Stomach smooth muscle (tissue), 2 donors: ENCODE measurements around the gene MSL3B.
"Not testable (repeated sequence)": the region's sequence is repeated elsewhere in the genome, so short reads cannot be mapped to it uniquely, and the experiment has no call there.

Source experiments
- H3K27ac ChIP-seq: one replicate; pipeline ENCODE4 v1.7.0; 2013; ENCODE audit warnings: mild to moderate bottlenecking, low read length, inconsistent platforms
- H3K27me3 ChIP-seq, 2 donors: one replicate each; pipeline ENCODE4 v1.7.0; 2013; ENCODE audit warnings: low read length in 2 of 2; ENCODE audit not compliant: insufficient read depth in 2 of 2, control insufficient read depth in 1 of 2
- H3K36me3 ChIP-seq, 2 donors: one replicate each; pipeline ENCODE4 v1.7.0; 2013; ENCODE audit warnings: low read length in 2 of 2; ENCODE audit not compliant: control insufficient read depth in 2 of 2, insufficient read depth in 2 of 2
- H3K4me1 ChIP-seq: one replicate; pipeline ENCODE4 v1.7.0; 2013; ENCODE audit warnings: low read length; ENCODE audit not compliant: control insufficient read depth, insufficient read depth
- H3K4me3 ChIP-seq, 2 donors: one replicate each; pipeline ENCODE4 v1.7.0; 2013; ENCODE audit warnings: low read length in 2 of 2
- H3K9ac ChIP-seq, 2 donors: one replicate each; pipeline ENCODE4 v1.7.0; 2013; ENCODE audit warnings: low read length in 2 of 2, mild to moderate bottlenecking in 1 of 2
- H3K9me3 ChIP-seq, 2 donors: one replicate each; pipeline ENCODE4 v1.7.0; 2013; ENCODE audit warnings: low read length in 2 of 2; ENCODE audit not compliant: control insufficient read depth in 2 of 2
- donor health status: healthy.
- donor health status: Pancreatic carcinoma.

The MSL3B gene

GRCh38 chr2:233867993-233868532 is at the start of gene MSL3B:
Gene MSL3B (minus strand): TSS chr2:233868386.
- H3K4me1 ChIP-seq: no peaks in the 10 kb centered on the region
- peaks cover 0 to 7% of the 10 kb centered on the region in 2 donors for H3K9me3 ChIP-seq
- H3K9ac ChIP-seq: peak within 1 kb of the TSS; percentile 62 to 68
- no peaks in the 10 kb centered on the region for H3K36me3 ChIP-seq
- peak within 1 kb of the TSS; percentile 78 to 85 for H3K4me3 ChIP-seq
- H3K27ac ChIP-seq: no peak within 1 kb of the TSS
- H3K27me3 ChIP-seq: no peaks in the 10 kb centered on the region

DNA sequence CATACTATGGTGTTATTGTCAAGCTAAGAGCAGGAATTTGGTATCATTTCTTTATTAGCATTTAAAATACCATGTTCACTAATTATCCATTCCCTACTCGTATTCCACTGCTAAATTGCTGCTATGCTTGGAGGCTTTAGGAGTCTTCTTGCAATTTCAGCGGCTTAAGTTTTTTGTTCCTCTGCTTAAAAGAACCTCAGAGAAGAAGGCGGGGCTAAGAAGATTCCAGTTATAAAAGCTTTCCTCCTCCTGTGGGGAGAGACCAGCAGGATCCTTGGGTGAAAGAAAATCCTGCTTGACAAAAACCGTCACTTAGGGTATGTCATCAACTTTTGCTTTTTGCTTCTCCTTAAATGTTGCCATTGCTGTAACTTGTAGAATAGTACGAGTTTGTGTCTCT is 48.9 kb upstream of the MSL3B start, which contains the start of gene TRPM8:
Gene TRPM8 (plus strand): TSS at position 258 of the 400 bp plus-strand sequence. CDS start 9,165 bp downstream, outside the sequence.
- H3K27me3 ChIP-seq: peaks cover 3 to 6% of the 10 kb centered on the region in 2 donors
- no peak within 1 kb of the TSS for H3K4me3 ChIP-seq
- H3K36me3 ChIP-seq: no peaks in the 10 kb centered on the region
- no peaks in the 10 kb centered on the region for H3K9me3 ChIP-seq
- no peak within 1 kb of the TSS for H3K27ac ChIP-seq
- no peak within 1 kb of the TSS for H3K9ac ChIP-seq
- H3K4me1 ChIP-seq: no peaks in the 10 kb centered on the region

DNA sequence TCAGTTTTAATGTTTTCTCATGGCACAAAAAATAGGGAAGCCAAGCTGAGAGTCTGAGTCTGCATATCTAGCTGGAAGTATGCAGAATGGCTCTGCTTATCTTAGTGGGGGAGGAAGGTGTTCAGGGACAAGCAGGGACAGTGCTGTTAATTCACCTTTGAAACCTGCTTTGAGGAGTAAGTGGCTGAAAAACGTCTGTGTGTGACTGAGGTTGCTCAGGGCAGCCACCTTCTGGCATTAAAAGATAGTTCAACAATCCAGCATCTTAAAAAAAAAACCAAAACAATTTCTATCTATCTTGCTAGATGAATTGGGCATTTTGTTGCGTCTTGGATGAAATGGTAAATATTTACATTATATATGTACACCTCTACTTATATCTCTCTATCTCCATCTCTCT is 46.9 kb upstream of the MSL3B start:
- Histone ChIP-seq H3K9ac (no peak overlapping the region), H3K4me1 (no peaks in the 10 kb centered on the region), H3K27ac (no peak overlapping the region), H3K4me3 (no peak overlapping the region), H3K9me3 (no peaks in the 10 kb centered on the region), H3K27me3 (peaks cover 3 to 8% of the 10 kb centered on the region in 2 donors), H3K36me3 (no peaks in the 10 kb centered on the region)

- H3K4me1 ChIP-seq: no peaks in the 10 kb centered on the region
- peaks cover 3 to 8% of the 10 kb centered on the region in 2 donors for H3K27me3 ChIP-seq
- H3K27ac ChIP-seq: no peak overlapping the region
- no peak overlapping the region for H3K4me3 ChIP-seq
- H3K9ac ChIP-seq: no peak overlapping the region
- no peaks in the 10 kb centered on the region for H3K9me3 ChIP-seq
- H3K36me3 ChIP-seq: no peaks in the 10 kb centered on the region
Observed at GRCh38 chr2:233912691-233913423, 44.7 kb upstream of the MSL3B start.

DNA sequence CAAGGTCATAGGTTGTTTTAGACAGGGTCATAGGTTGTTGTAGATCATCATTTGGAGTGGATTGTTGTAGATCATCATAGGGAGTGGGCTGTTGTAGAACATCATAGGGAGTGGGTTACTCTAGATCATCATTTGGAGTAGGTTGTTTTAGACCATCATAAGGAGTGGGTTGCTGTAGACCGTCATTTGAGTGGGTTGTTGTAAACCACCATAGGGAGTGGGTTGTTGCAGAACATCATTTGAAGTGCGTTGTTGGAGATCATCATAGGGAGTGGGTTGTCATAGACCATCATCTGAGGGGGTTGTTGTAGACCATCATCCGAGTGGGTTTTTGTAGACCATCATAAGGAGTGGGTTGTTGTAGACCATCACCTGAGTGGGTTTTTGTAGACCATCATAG is 39.4 kb upstream of the MSL3B start:
- H3K27me3 ChIP-seq: peaks cover 2 to 3% of the 10 kb centered on the region in 2 donors

DNA sequence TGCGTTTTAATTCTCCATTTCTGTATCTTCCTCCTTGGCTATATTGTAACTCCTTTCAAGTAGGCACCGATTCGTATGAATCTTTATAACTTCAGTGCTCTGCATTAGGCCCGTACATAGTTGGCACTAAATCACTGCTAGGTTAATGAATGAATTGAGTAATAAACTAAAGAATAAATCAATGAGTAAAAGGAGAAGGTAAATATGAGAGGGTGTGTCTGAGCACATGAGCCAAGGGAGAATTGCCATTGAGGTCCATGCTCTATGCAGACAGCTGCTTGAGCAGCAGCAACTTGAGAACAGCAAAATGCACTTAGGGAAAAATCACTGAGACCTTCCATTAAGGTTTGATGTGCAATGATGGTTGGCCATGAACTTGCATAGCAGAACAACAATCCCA is 37.8 kb upstream of the MSL3B start:
- H3K4me3 ChIP-seq: no peak overlapping the region
- no peaks in the 10 kb centered on the region for H3K4me1 ChIP-seq
- H3K36me3 ChIP-seq: no peaks in the 10 kb centered on the region
- H3K9ac ChIP-seq: no peak overlapping the region
- H3K9me3 ChIP-seq: peaks cover 0 to 3% of the 10 kb centered on the region in 2 donors
- peaks cover 0 to under 1% of the 10 kb centered on the region in 2 donors for H3K27me3 ChIP-seq
- H3K27ac ChIP-seq: no peak overlapping the region

More for the DNA sequence above, 39.4 kb upstream of the MSL3B start:
- no peak overlapping the region for H3K9ac ChIP-seq
- H3K4me3 ChIP-seq: no peak overlapping the region
- no peak overlapping the region for H3K27ac ChIP-seq
- no peaks in the 10 kb centered on the region for H3K36me3 ChIP-seq
- H3K4me1 ChIP-seq: no peaks in the 10 kb centered on the region
- H3K9me3 ChIP-seq: peaks cover 0 to 3% of the 10 kb centered on the region in 2 donors

GRCh38 chr2:233901884-233902283 is 33.7 kb upstream of the MSL3B start:
- Histone ChIP-seq H3K27ac (no peak overlapping the region), H3K4me3 (no peak overlapping the region), H3K27me3 (no peaks in the 10 kb centered on the region), H3K9me3 (peaks cover 0 to 3% of the 10 kb centered on the region in 2 donors), H3K9ac (no peak overlapping the region), H3K36me3 (no peaks in the 10 kb centered on the region), H3K4me1 (no peaks in the 10 kb centered on the region)

DNA sequence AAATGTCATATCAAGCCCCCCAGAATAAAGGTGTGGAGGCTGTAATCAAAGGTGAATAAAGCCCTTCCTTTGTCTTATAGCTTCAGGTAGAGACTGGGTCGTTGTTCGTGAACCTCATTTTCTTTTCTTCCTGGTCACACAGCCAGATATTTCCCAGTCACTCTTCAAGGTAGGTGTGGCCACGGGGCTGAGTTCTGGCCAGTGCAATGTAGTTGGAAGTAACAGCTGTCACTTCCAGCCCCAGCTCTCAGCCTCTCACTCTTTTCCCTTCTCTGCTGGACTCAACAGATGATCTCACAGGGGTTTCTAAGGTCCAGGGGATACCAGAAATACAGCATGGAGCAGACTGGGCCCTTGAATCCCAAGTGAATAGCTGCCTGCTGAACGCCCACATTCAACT is 33.2 kb upstream of the MSL3B start:
- H3K9ac ChIP-seq: no peak overlapping the region
- no peaks in the 10 kb centered on the region for H3K4me1 ChIP-seq
- no peak overlapping the region for H3K27ac ChIP-seq
- H3K4me3 ChIP-seq: no peak overlapping the region
- no peaks in the 10 kb centered on the region for H3K36me3 ChIP-seq
- peaks cover 0 to 3% of the 10 kb centered on the region in 2 donors for H3K9me3 ChIP-seq
- no peaks in the 10 kb centered on the region for H3K27me3 ChIP-seq

- not testable (repeated sequence) for H3K9ac ChIP-seq, H3K4me1 ChIP-seq, H3K4me3 ChIP-seq, H3K36me3 ChIP-seq, H3K27ac ChIP-seq, H3K27me3 ChIP-seq, H3K9me3 ChIP-seq
Observed at GRCh38 chr2:233896253-233896652, 28.1 kb upstream of the MSL3B start.

- Histone ChIP-seq H3K36me3 (no peaks in the 10 kb centered on the region), H3K9ac (no peak overlapping the region), H3K9me3 (no peaks in the 10 kb centered on the region), H3K4me1 (no peaks in the 10 kb centered on the region), H3K27ac (no peak overlapping the region), H3K4me3 (no peak overlapping the region), H3K27me3 (peaks cover 2 to 3% of the 10 kb centered on the region in 2 donors)
Observed at GRCh38 chr2:233892793-233893192, 24.6 kb upstream of the MSL3B start.

- H3K4me1 ChIP-seq: no peaks in the 10 kb centered on the region
Observed at GRCh38 chr2:233882353-233882752, 14.2 kb upstream of the MSL3B start.

More at GRCh38 chr2:233882353-233882752, 14.2 kb upstream of the MSL3B start:
- no peak overlapping the region for H3K27ac ChIP-seq
- H3K9me3 ChIP-seq: peaks cover 0 to 4% of the 10 kb centered on the region in 2 donors
- no peaks in the 10 kb centered on the region for H3K36me3 ChIP-seq
- H3K4me3 ChIP-seq: no peak overlapping the region
- H3K27me3 ChIP-seq: peaks cover 0 to 2% of the 10 kb centered on the region in 2 donors
- H3K9ac ChIP-seq: no peak overlapping the region
